ENCODE measurements around the gene LZTS2.

LZTS2 gene

DNA sequence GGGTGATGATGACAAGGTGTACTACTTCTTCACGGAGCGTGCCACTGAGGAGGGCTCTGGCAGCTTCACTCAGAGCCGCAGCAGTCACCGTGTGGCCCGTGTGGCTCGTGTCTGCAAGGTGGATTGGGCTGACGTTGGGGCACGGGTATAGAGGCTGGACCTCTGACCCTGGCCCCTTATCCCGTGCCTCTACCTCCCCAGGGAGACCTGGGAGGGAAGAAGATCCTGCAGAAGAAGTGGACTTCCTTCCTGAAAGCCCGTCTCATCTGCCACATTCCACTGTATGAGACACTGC, 20.8 kb upstream of the LZTS2 start:
- DNase-seq = no peak

DNA sequence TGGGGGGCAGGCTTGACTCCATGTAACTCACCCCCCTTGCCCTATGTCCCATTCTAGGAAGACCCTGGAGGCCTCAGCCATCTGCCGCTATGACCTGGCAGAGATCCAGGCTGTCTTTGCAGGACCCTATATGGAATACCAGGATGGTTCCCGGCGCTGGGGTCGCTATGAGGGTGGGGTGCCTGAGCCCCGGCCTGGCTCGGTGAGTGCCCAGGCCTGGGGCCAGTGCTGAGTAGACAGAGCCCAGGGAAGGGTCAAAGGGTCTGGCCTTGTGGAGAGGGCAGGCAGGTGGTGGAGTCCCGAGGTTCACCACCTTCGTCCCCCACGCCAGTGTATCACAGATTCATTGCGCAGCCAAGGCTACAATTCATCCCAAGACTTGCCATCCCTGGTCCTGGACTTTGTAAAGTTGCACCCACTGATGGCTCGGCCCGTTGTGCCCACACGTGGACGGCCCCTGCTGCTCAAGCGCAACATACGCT, 19.8 kb upstream of the LZTS2 start:
- DNase-seq = no peak

DNA sequence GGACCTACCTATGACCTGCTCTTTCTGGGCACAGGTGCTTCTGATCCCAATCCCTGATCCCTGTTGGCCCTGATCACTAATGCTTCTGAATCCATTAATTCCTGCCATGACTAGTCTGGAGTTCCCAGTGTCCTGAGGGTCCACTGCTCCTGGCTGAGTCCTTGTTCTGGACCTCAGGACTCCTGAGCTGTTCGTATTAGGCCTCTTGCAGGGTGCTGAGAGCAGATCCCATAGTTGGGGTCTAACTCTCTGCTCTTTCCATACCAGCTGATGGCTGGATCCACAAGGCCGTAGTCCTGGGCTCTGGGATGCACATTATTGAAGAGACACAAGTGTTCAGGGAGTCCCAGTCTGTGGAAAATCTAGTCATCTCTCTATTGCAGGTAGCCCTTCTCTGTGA, 19.3 kb upstream of the LZTS2 start:
- DNase-seq = no peak

DNA sequence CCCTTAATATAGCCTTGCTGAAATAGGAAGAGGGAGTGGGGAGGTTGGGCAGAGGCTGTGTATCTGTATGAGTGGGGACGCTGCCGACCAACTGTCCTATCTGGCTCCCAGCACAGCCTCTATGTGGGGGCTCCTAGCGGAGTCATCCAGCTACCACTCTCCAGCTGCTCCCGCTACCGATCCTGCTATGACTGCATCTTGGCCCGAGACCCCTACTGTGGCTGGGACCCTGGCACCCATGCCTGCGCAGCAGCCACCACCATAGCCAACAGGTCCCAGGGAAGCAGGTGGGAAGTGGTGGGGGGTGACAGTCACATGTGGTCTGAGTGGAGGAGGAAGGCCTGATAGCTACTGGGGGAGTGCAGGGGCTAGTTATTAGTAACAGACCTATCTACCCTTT, 18.9 kb upstream of the LZTS2 start:
- DNase-seq = no peak

DNA sequence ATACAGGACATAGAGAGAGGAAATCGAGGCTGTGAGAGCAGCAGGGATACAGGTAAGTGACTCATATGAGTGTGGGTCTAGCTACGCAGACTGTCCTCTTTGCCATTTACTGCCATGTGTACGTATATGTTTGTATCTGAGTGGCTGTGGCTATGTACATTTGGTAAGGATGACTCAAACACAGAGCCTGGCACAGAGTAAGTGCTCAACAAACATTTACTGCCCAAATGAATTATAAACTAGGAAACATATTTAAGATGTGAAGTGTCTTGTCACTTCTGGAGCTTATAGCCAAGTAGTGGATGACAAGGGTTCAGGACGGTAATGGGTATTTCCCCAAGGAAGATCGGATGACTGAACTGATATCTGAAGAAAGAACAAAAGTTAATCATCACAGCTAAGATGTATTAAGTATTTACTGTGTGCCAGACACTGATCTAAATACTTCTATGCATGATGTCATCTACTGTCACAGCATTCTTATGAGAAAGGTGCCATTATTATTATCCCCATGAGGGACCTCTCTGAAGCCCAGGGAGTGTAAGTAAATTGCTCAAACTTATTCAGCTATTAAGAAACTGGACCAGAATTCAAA, 18.3 kb upstream of the LZTS2 start:
- no peak for DNase-seq

DNA sequence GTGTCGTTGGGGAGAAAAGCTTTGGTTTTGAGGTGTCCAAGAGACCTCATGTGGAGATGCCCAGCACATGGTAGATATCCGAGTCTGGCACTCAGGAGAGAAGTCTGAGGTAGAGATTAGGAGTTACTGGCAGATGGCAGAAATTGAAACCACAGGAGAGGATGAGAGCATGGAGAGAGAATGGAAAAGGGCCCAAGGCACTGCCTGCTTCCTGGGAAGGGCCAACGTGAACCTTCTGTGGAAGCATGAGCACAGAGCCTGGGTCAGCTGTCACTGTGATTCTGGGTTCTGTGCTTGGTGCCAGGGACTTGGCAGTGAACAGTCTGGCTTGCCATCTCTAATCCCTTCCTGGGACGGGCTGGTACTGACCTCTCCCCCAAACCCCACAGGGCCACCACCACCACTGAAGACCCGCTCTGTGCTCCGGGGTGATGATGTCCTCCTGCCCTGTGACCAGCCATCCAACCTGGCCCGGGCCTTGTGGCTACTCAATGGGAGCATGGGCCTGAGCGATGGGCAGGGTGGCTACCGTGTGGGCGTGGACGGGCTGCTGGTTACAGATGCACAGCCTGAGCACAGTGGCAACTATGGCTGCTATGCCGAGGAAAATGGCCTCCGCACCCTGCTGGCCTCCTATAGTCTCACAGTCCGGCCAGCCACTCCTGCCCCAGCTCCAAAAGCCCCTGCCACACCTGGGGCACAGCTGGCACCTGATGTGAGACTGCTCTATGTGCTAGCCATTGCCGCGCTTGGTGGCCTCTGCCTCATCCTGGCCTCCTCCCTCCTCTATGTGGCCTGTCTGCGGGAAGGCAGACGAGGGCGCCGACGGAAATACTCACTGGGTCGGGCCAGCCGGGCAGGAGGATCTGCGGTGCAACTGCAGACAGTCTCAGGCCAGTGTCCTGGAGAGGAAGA, 16.4 kb upstream of the LZTS2 start:
- no peak for DNase-seq

DNA sequence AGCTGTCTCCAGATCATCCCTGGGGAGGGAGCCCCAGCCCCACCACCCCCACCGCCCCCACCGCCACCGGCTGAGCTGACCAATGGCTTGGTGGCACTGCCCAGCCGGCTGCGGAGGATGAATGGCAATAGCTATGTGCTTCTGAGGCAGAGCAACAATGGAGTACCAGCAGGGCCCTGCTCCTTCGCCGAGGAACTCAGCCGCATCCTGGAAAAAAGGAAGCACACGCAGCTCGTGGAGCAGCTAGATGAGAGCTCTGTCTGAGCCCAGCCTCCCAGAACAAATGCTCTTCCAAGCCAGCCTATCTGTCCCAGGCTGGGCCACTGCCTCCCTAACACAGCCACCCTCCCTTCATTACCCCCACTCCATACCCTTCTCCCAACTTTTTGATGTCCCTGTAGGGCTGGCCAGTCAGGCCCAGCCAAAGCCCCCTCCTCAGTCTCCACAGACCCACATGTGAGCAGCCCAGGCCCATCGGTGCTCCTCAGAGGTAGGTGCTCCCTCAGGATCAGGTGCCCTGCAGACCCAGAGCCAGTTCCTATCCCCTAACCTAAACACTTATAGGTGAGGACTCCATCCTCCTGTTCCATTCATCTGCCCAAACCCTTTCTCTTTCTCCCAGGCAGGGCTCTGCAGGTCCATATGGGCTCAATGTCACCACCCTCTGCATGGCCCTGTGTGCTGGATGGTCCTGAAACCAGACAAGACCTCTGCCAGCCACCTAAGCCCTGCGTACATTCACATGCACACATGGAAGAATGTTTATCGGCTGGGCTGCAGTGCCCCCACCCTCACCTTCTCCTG, 15.5 kb upstream of the LZTS2 start:
- DNase-seq = no peak

DNA sequence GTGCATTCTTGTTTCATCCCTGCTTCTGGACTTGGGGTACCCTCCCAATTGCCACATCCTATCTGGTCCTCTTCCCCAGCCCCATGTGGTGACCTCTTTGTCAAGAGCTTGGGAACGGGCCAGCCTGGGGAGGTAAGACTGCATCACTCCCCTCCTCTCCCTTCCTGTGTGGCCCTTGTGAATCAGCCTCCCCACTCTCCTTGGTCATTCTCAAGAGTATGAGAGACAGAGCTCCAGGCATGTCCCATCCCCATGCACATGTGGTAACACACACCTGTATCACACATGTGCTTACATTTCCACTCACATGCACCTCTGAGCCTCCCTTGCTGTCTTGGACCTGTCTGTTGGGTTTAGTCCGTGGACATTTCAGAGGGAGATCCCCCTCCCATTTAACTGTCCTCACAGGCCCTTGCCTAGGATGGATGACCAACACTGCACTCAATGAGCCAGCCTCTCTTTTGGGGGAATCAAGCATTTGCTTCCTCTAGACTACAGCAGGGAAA, 14.9 kb upstream of the LZTS2 start:
- DNase-seq = no peak

DNA sequence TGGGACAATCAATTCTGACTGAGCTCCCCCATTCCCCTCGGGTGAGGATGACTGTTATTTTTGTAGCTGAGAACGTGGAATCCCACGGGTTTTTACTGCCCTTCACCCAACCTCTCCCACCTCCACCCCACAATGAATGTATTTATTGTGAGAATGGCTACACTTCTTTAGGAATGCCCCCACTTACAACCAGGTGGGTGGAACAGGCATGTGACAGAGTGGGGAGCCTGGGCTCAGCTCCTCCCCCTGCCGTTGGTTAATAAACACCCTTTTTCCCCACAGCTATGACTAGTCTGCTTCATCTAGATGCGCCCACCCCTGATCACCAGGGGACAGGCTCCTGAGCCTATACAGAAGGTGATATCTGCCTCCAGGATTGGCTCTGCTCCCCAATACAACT, 14.3 kb upstream of the LZTS2 start:
- DNase-seq = no peak

DNA sequence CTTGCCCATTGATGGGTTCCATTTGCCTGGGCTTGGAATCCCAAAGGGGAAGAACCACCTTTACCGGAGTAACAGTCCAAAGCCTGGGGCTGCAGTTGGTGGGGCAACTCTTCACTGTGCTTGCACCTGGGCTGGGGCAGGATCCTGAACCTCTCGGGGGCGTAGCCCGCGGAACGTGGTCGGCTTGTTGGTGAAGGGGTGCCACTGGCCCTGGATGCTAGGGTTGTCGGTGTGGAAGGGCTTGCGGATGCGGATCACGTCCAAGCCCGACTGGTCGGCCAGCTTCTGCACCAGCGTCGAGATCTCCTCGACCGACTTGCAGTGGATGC, 13.0 kb upstream of the LZTS2 start:
- no peak for DNase-seq

DNA sequence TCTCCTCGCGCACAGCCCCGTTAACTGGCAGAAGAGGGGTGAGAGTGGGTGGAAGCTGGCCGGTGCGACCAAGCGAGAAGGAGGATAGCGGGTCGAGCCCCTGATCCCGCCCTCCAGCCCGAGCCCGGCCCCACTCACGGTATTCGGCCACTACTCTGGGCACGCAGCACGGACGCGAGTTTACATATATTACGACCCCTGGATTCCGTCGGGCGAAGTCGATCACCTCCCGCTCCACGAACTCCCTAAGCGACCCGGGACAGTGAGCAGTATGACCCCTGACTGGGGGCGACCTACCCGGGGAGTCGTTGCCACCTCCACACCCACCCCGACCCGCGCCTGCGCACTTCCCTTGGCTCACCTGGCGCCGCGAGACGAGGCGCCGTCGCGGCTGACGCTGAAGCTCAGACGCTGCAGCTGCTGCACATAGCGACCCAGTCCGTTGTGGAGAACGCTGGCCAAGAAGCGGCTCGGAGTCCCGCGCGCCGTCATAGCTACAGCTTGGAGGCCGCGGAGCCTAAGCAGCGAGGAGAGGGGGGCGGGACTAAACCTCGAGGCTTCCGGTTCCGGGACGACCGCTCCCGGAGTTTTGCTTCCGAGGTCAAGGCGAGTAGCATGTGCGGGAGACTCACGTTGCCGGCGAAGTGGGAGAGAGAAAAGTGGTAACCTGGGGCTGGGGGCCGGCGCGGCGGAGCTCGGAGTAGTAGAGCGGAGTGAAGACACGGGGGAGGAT, 12.5 kb upstream of the LZTS2 start, which contains the start of the genes MRPL43 and TWNK:
Gene MRPL43, minus strand, starts transcription at position 546 of the 733 bp plus-strand sequence. Its CDS starts 54 bp downstream, at position 492.
Gene TWNK, plus strand, starts transcription at position 592 of the 733 bp plus-strand sequence. CDS start 668 bp downstream, outside the sequence.
- DNase-seq = peak; percentile 21

DNA sequence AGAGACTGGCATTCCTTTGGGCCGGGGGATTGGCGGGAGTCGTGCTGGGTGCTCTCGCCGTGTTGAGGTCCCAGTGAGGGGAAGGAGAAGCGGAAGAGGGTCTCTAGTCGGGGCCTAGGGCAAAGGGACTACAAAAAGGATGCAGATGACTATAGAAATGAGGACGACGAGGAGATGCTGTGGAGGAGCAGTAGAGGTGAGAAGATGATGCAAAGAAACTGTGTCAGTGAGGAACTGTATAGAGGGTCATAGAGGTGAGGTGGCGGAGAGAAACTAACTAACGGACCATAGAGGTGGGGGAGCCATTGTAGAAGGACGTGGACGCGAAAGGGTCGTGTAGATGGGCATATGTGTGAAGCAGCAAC, 11.9 kb upstream of the LZTS2 start:
- no peak for DNase-seq

DNA sequence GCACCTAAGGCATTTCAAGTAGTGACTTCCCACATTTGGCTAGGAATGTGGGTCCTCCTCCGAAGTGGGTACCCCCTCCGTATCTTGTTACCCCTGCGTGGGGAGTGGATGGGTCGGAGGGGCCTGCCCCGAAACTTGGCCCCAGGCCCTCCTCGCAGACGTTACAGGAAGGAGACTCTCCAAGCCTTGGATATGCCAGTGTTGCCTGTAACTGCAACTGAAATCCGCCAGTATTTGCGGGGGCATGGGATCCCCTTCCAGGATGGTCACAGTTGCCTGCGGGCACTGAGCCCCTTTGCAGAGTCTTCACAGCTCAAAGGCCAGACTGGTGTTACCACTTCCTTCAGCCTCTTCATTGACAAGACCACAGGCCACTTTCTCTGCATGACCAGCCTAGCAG, 11.4 kb upstream of the LZTS2 start:
- DNase-seq = no peak

DNA sequence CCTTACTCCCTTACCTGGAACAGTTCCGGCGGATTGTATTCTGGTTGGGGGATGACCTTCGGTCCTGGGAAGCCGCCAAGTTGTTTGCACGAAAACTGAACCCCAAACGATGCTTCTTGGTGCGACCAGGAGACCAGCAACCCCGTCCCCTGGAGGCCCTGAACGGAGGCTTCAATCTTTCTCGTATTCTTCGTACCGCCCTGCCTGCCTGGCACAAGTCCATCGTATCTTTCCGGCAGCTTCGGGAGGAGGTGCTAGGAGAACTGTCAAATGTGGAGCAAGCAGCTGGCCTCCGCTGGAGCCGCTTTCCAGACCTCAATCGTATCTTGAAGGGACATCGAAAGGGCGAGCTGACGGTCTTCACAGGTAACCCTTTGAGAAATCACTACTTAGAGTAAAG, 10.5 kb upstream of the LZTS2 start:
- DNase-seq = no peak

DNA sequence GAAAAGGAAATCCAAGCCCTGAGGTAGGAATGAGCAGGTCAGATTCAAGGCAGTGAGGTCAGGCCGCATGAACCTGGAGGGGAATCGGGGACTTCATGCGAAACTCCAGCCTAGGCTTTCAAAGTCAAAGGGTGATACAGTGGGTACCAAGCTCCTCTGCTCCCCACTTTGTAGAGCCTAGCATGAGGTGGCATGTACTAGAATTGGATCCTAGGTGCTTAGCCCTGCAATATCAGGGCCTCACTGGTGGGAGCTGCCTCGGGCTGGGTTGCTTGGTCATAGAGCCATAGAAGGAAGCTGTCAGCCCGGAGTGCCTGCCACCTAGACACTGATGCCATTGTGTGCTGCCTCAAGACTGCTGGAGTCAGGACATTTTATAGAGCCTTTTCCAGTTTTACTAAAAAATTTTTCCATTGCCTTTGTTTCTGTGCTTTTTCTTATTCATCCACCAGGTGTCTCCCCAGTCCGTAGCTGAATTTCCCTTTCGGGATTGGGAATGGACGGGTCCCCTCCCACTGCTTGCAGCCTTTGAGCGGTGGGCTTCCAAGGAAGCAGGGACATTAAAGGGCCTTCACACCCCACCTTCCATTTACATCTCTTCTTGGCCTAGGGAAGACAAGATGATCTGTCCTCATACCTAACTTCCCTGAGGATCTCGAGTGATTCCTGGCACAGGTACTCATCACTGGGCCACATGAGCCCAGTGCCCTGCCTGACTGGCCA, 5.5 kb upstream of the LZTS2 start:
- DNase-seq = no peak

DNA sequence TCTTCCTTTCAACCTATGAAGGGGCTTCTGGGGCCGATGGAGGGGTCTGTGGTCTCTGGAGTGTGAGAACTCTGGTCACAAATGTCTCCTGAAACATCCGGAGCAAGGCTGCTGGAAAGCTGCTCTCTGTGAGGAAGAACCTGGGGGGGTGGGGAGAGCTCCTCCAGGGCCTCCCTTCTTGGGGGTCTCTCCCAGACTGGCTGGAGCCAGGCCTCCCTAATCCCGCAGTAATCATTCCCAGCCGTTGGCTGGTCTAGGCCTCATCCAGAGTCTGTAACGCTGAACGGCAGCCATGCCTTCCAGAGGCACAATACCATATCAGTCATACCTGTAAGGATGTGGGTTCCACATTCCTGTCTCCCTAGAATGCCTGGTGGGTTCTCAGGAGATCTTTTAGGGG, 4.4 kb upstream of the LZTS2 start:
- no peak for DNase-seq

DNA sequence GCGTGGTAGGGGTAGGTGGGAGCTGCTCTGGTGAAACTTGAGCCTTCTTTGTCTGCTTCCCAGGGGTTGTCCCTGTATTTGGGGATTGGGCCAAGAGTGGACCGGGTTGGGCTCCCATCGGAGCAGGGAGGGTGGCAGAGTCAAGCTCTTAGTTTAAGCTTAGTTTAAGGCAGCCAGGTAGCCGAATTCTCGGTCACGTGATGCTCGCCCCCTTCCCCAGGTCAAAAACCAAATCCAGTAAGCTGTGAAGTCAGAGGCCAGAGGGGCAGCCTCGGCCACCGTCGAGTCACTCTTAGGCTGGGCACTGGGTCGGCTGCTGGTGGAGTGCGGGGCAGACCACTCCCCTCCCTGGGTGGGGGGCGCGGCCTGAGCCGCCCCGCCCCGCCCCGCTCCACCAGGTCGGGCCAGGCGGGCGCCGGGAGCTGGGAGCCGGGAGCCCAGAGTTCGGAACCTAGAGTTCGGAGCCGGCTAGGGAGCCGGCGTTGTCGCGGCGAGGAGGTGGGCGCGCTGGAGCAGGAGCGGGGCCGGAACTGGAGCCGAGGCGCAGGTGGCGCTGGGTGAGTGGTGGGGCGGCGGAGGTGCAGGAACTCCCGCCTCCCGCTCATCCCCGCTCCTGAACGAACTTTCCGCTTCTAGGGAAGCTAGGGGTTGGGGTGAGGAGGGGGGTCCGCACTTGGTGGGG, 2.8 kb upstream of the LZTS2 start:
- DNase-seq = no peak

DNA sequence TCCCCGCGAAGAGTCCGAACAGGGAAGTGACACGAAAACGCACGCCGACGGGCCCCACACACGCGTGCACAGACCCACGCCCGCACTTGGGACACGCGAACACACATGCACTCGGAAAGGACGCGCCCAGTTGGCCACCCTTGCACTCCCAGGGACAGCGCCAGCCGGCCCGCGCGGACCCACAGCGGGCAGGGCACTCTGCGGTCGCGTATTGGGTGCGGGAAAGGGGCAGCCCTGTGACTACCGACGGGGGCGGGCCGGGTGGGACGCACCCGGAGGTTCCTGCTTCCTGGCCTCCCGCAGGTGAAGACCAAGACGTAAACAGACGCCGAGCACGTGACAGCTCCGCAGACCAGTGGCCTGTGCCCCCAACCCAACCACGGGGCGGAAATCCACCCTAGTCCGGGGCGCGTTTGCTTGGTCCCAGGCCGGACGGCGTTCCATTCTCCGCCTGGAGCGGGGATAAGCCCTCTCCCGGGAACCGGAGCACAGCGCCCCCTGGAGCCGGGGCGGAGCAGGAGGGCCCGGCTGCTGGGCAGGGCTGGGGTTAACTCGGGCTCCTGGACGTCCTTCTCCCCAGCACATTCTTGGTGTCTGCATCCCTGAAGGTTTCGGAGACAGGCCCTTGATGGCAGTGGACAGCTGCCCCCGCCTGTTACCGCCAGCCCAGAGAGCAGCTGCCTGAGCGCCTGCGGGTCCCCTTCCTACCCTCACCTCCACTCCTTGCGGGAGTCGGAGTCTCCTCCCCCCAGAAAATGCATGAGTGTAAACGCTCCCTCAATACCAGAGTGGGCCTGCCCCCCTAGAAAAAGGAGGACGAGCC, 2.0 kb upstream of the LZTS2 start:
- peak; percentile 21 for DNase-seq

DNA sequence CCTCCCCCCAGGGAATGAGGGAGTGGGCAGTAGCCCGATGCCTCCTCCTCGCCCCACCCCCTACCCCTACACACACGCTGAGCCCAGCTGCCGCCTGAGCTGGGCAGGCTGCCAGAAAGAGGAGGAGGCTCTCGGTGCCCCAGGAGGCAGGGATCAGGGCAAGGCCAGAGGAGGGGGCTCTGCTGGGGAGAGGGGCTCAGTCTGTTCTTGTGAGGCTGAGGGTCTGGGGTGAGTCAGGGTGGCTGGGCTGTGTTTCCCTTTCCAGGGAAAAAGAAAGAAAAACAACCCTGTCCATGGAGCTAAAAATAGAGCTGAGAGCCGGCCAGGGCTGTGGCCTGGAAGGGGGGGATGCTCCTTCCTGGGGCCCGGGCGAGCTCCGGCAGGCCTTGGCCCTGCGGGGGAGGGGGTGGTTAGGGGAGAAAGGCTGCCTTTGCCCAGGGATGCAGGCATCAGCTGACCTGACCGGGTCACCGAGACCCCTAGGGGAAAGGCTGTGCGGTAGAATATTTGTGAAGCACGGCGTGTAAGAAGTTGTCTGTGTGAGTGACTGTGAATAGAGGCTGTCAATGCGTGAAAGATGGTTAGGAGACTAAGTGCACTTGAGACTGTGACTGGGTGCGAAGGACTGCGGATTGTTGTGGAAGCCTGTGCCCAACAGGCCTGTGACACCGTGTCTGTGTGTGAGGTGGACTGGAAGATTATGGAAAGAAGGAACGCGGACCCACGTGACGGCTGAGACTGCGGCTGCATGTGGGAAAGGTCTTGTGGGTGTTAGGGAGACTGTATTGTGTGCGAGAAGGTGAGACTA, 1.2 kb upstream of the LZTS2 start:
- peak; percentile 62 for DNase-seq
